ENCODE data around the gene RAET1E. TPM values are rescaled to one million over a fixed set of nuclear protein-coding genes. Genes with fewer than 3 reads are reported as not detected.
A peak's percentile ranks its signal among the peaks of the same experiment; 100 is the strongest.
"Not testable (repeated sequence)": the region's sequence is repeated elsewhere in the genome, so short reads cannot be mapped to it uniquely, and the experiment has no call there.

Gene RAET1E
- total and polyA plus RNA-seq, 2 experiments from 2014 or later = 8.1 to 10.4 TPM

GRCh38 chr6:149923327-149923986, 25.5 kb upstream of the RAET1E start:
- H3K27ac ChIP-seq = no peak overlapping the region
- no peaks in the 10 kb centered on the region for H4K20me1 ChIP-seq (ENCODE audit: insufficient read depth)
- H3K79me2 ChIP-seq (ENCODE audit: insufficient read depth) = no peaks in the 10 kb centered on the region
- H2AFZ ChIP-seq = peak overlapping the region; percentile 89
- H3K9ac ChIP-seq = peak overlapping the region; percentile 35
- H3F3A ChIP-seq (ENCODE audit: insufficient read depth) = no peaks in the 10 kb centered on the region
- peak overlapping the region; percentile 68 for H3K4me2 ChIP-seq (ENCODE audit: unreplicated experiment)
- H3K4me3 ChIP-seq = peak overlapping the region; percentile 83
- TF ChIP-seq EZH2 (IDR thresholded peaks at IDR 0.05; ENCODE audit: insufficient read depth, poor library complexity, severe bottlenecking) = no peak
- no peak for TF ChIP-seq EZH2phosphoT487 (IDR thresholded peaks at IDR 0.05; ENCODE audit: insufficient read depth, low read depth)
- no peaks in the 10 kb centered on the region for H3K4me1 ChIP-seq (ENCODE audit: insufficient read depth)
- in situ Hi-C loops (cut with MboI) = loop anchor here (5.0 kb wide), 1 partner anchor 91 kb away; no protein-coding TSS in a partner anchor
- no peaks in the 10 kb centered on the region for H3K9me3 ChIP-seq (ENCODE audit: low read depth)
- H3K36me3 ChIP-seq (ENCODE audit: low read depth) = no peaks in the 10 kb centered on the region
- DNase-seq = no peak
- H3K9me2 ChIP-seq (ENCODE audit: insufficient read depth) = no peaks in the 10 kb centered on the region
- WGBS, 2 experiments (ENCODE audit: low coverage in 1 of 2, low lambda C conversion rate in 2 of 2, missing lambda C conversion rate in 2 of 2) = 29 to 30% methylated on average over 33 of the region's 33 CpGs
- peaks cover 1% of the 10 kb centered on the region; the same call in 1 of the 2 replicates for H3K27me3 ChIP-seq (replicated peaks; ENCODE audit: insufficient read depth)

DNA sequence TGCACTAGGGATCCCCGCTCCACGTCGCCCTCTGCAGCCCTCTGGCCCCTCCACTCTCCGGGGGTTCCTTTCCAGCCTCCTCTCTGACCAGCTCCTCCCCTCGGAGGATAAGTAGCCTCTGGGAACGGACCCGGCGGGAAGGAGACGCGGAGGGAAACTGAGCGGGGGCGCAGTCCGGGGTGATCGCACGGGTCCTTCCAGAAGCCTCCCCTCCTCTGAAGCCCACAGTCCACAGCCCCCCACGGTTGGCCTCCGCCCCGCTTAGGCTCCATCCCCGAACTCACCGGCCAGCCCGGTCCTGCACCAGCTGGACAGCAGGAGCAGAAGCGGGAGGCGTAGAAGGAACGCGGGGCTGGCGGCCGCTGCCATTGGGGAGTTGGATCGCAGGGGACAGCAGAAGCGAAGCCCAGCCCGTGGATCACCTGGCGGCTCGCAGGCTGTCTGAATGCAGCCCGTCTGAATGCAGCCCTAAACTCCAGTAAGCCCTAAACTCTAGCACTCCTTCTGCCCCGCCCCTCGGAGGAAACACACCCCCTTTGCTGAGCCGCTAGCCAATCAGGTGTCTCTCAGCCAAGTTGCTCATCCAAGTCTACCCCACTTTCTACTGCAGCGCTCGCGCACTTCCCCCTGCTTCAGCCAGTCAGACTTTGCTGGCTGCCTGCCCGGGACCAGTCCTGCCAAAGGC, 24.9 kb upstream of the RAET1E start, which contains the start of gene RAET1G:
TSS of gene RAET1G (minus strand) at position 480 of the 685 bp plus-strand sequence. CDS start at position 369, 111 bp downstream.
- Histone ChIP-seq H4K20me1 (ENCODE audit: insufficient read depth) (no peaks in the 10 kb centered on the region), H2AFZ (peak within 1 kb of the TSS; percentile 89), H3K79me2 (ENCODE audit: insufficient read depth) (no peaks in the 10 kb centered on the region), H3K9ac (peak within 1 kb of the TSS; percentile 35), H3F3A (ENCODE audit: insufficient read depth) (no peaks in the 10 kb centered on the region), H3K27ac (no peak within 1 kb of the TSS), H3K4me1 (ENCODE audit: insufficient read depth) (no peaks in the 10 kb centered on the region), H3K36me3 (ENCODE audit: low read depth) (no peaks in the 10 kb centered on the region), H3K9me3 (ENCODE audit: low read depth) (no peaks in the 10 kb centered on the region), H3K4me3 (peak within 1 kb of the TSS; percentile 83), H3K9me2 (ENCODE audit: insufficient read depth) (no peaks in the 10 kb centered on the region), H3K27me3 (replicated peaks; ENCODE audit: insufficient read depth) (no peaks in the 10 kb centered on the region; the same call in 1 of the 2 replicates), H3K4me2 (ENCODE audit: unreplicated experiment) (peak within 1 kb of the TSS; percentile 68)
- WGBS, 2 experiments (ENCODE audit: low coverage in 1 of 2, low lambda C conversion rate in 2 of 2, missing lambda C conversion rate in 2 of 2) = 1 to 2% methylated on average over 30 to 40 of the region's 40 CpGs
- in situ Hi-C loops (cut with MboI) = loop anchor here (5.0 kb wide), 1 partner anchor 90 kb away; no protein-coding TSS in a partner anchor
- peak; percentile 97 for DNase-seq
- TF ChIP-seq EZH2phosphoT487 (IDR thresholded peaks at IDR 0.05; ENCODE audit: insufficient read depth, low read depth) = no peak
- no peak for TF ChIP-seq EZH2 (IDR thresholded peaks at IDR 0.05; ENCODE audit: insufficient read depth, poor library complexity, severe bottlenecking)

GRCh38 chr6:149922091-149922490, 24.2 kb upstream of the RAET1E start:
- peak overlapping the region; percentile 83; the same call in 1 of the 2 replicates for H3K4me3 ChIP-seq
- in situ Hi-C loops (cut with MboI) = loop anchor here (5.0 kb wide), 1 partner anchor 90 kb away; no protein-coding TSS in a partner anchor
- 52 to 60% methylated on average over 5 of the region's 5 CpGs for WGBS, 2 experiments (ENCODE audit: low coverage in 1 of 2, low lambda C conversion rate in 2 of 2, missing lambda C conversion rate in 2 of 2)

DNA sequence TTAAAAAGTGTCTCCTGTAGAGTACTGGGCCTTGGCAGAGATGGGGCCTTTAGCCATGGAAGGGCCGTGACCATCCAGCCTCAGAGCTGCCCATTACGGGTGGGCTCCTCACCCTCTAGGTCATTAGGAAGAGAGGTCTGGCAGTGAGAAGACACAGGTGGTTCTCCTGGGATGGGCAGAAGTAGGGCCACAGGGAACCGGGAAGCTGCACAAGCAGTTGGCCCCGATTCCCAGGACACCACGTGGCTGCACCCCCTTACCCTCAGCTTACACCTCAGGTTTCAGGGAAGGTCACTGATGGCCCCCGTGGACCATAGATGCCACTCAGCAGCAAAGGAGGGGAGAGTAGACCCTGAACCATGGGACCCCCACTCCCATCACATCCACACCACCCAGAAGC, 23.4 kb upstream of the RAET1E start:
- H3K9me2 ChIP-seq (ENCODE audit: insufficient read depth) = no peaks in the 10 kb centered on the region
- H3K9me3 ChIP-seq (ENCODE audit: low read depth) = no peaks in the 10 kb centered on the region
- no peaks in the 10 kb centered on the region for H3K4me1 ChIP-seq (ENCODE audit: insufficient read depth)
- no peaks in the 10 kb centered on the region for H3F3A ChIP-seq (ENCODE audit: insufficient read depth)
- H3K79me2 ChIP-seq (ENCODE audit: insufficient read depth) = no peaks in the 10 kb centered on the region
- no peak overlapping the region for H3K27ac ChIP-seq
- no peak for DNase-seq
- TF ChIP-seq EZH2 (IDR thresholded peaks at IDR 0.05; ENCODE audit: insufficient read depth, poor library complexity, severe bottlenecking) (no peak), EZH2phosphoT487 (IDR thresholded peaks at IDR 0.05; ENCODE audit: insufficient read depth, low read depth) (no peak)
- H3K27me3 ChIP-seq (replicated peaks; ENCODE audit: insufficient read depth) = no peaks in the 10 kb centered on the region
- in situ Hi-C loops (cut with MboI) = loop anchor here (5.0 kb wide), 1 partner anchor 89 kb away; no protein-coding TSS in a partner anchor
- H3K4me3 ChIP-seq = no peak overlapping the region
- no peaks in the 10 kb centered on the region for H3K36me3 ChIP-seq (ENCODE audit: low read depth)
- H3K9ac ChIP-seq = no peak overlapping the region
- H4K20me1 ChIP-seq (ENCODE audit: insufficient read depth) = no peaks in the 10 kb centered on the region
- no peak overlapping the region for H2AFZ ChIP-seq
- no peak overlapping the region for H3K4me2 ChIP-seq (ENCODE audit: unreplicated experiment)
- 74 to 75% methylated on average over 6 of the region's 6 CpGs for WGBS, 2 experiments (ENCODE audit: low coverage in 1 of 2, low lambda C conversion rate in 2 of 2, missing lambda C conversion rate in 2 of 2)

More at GRCh38 chr6:149922091-149922490, 24.2 kb upstream of the RAET1E start:
- DNase-seq; H3K9me3 ChIP-seq (ENCODE audit: low read depth); H3K9me2 ChIP-seq (ENCODE audit: insufficient read depth); H3K27me3 ChIP-seq (replicated peaks; ENCODE audit: insufficient read depth); H4K20me1 ChIP-seq (ENCODE audit: insufficient read depth); H2AFZ ChIP-seq; H3K4me2 ChIP-seq (ENCODE audit: unreplicated experiment); H3K4me1 ChIP-seq (ENCODE audit: insufficient read depth); H3K36me3 ChIP-seq (ENCODE audit: low read depth); H3F3A ChIP-seq (ENCODE audit: insufficient read depth); H3K27ac ChIP-seq; H3K79me2 ChIP-seq (ENCODE audit: insufficient read depth); H3K9ac ChIP-seq: not testable (repeated sequence)
